Osteoblast (primary cell): ENCODE results near the gene CFAP161. TPM values are rescaled to one million over a fixed set of nuclear protein-coding genes. Genes with fewer than 3 reads are reported as not detected.

Experiments
- DNase-seq: peaks from one replicate; pipeline ENCODE4 v3.0.0; 2011; ENCODE audit warnings: low spot score, mixed read lengths; ENCODE audit not compliant: insufficient read length; ENCODE audit errors: missing footprints
- H2AFZ ChIP-seq: 2 replicates; pipeline ENCODE4 v1.6.0; 2011; ENCODE audit warnings: mild to moderate bottlenecking, low read length
- H3K27ac ChIP-seq: 2 replicates; pipeline ENCODE4 v1.5.1; 2011; ENCODE audit warnings: mild to moderate bottlenecking, low read depth, low read length, moderate library complexity
- H3K27me3 ChIP-seq: 2 replicates; pipeline ENCODE4 v1.6.0; 2012; ENCODE audit warnings: mild to moderate bottlenecking, control low read depth, inconsistent platforms, low read length, moderate library complexity; ENCODE audit not compliant: insufficient read depth
- H3K36me3 ChIP-seq: 2 replicates; pipeline ENCODE4 v1.5.1; 2011; ENCODE audit warnings: mild to moderate bottlenecking, low read length, control low read depth, moderate library complexity; ENCODE audit not compliant: insufficient read depth
- H3K4me1 ChIP-seq: 2 replicates; pipeline ENCODE4 v1.5.1; 2011; ENCODE audit warnings: mild to moderate bottlenecking, low read length, control low read depth, moderate library complexity; ENCODE audit not compliant: insufficient read depth
- H3K4me2 ChIP-seq: 2 replicates; pipeline ENCODE4 v1.6.0; 2011; ENCODE audit warnings: mild to moderate bottlenecking, low read length; ENCODE audit not compliant: insufficient read depth
- H3K4me3 ChIP-seq: fragments of 200-600 bp; sonication (generic); 3 replicates; pipeline ENCODE4 v1.5.1; 2012; ENCODE audit warnings: mild to moderate bottlenecking, low read length, inconsistent platforms; ENCODE audit not compliant: insufficient read depth
- H3K79me2 ChIP-seq: 2 replicates; pipeline ENCODE4 v1.6.0; 2012; ENCODE audit warnings: mild to moderate bottlenecking, low read length, control low read depth, inconsistent platforms; ENCODE audit not compliant: insufficient read depth
- H3K9me3 ChIP-seq: 2 replicates; pipeline ENCODE4 v1.5.1; 2011; ENCODE audit warnings: low read depth, low read length, control low read depth
- H4K20me1 ChIP-seq: 2 replicates; pipeline ENCODE4 v1.6.0; 2012; ENCODE audit warnings: mild to moderate bottlenecking, low read length, control low read depth; ENCODE audit not compliant: insufficient read depth
- total RNA-seq: library from RNA; depleted of rRNA; stranded (reverse); fragments of >200 nt; gene quantifications from 2 replicates; pipeline ENCODE4 v1.2.3, GENCODE V29; 2012
- TF ChIP-seq, protein P1 (sequence below): IDR thresholded peaks from 2 replicates; pipeline ENCODE4 v1.5.1; 2011; ENCODE audit warnings: mild to moderate bottlenecking, low read depth, low read length, moderate library complexity; ENCODE audit errors: extremely low read depth

CFAP161 gene
- total RNA-seq, 1 donor = under 0.01 TPM

DNA sequence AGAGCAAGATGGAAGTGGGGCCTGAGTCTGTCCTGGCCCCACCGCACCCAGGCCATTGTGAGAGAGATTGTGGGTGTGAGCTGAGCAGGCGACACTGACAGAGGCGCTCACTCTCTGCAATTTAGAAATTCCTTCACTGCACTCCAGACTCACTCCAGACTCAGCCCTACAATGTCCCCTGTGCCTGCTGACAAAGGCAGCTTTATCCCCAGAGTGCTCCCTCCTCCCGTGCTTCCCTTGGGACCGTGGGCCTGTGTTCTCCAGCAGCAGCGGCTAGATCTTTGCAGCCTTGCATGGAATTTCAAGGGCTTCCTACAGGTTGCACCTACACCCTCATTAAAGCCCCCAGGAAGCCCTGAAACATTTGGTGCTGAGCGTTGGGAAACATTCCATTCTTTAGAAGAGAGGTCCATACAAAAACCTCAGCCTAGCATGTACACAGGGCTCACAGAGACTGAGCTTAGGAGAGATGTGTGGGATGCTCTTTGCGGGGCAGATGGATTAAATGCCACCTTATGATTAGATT, 61.3 kb downstream of the CFAP161 start:
- Histone ChIP-seq H2AFZ (no peak overlapping the region), H3K79me2 (no peaks in the 10 kb centered on the region), H3K27ac (no peak overlapping the region), H3K4me3 (no peak overlapping the region), H3K27me3 (peaks cover 5% of the 10 kb centered on the region), H3K36me3 (no peaks in the 10 kb centered on the region), H3K9me3 (no peaks in the 10 kb centered on the region), H3K4me2 (no peak overlapping the region), H4K20me1 (no peaks in the 10 kb centered on the region), H3K4me1 (peaks cover 10% of the 10 kb centered on the region)
- TF ChIP-seq, protein P1, sequence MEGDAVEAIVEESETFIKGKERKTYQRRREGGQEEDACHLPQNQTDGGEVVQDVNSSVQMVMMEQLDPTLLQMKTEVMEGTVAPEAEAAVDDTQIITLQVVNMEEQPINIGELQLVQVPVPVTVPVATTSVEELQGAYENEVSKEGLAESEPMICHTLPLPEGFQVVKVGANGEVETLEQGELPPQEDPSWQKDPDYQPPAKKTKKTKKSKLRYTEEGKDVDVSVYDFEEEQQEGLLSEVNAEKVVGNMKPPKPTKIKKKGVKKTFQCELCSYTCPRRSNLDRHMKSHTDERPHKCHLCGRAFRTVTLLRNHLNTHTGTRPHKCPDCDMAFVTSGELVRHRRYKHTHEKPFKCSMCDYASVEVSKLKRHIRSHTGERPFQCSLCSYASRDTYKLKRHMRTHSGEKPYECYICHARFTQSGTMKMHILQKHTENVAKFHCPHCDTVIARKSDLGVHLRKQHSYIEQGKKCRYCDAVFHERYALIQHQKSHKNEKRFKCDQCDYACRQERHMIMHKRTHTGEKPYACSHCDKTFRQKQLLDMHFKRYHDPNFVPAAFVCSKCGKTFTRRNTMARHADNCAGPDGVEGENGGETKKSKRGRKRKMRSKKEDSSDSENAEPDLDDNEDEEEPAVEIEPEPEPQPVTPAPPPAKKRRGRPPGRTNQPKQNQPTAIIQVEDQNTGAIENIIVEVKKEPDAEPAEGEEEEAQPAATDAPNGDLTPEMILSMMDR = no peak
- no peak for DNase-seq

DNA sequence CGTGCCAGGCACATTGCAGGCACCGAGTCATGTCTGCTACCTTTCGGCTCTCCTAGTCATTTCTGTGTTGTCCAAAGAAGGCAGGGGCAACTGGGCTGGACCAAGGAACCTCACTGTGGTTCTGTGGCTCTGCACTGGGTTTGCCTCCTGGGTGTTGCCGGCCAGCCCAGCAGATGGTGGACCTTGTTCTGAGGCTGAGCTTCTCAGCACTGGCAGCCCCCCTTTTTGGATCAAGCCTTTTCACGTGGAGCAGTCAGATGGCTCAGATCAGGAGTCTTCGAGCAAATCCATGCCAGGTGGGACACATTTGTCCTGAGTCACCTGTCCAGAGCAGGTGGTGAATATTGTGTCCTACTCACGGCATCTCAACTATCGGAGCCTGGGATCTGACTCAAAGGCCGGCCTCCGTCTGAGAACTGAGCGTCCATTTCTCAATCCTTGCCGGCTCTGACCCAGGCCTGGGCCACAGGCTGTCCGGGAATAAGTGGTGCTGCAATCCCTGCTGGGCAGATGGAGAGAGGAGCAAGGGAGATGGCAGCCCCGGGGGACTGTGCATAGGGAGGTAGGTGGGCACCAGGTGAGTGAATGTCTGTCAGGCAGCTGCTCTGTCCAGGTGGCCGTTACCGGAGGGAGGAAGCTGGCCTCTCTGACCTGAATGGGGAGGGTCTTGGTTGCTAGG, 62.6 kb downstream of the CFAP161 start, which contains the start of gene IL16:
Gene IL16 (plus strand): TSS at position 304 of the 679 bp plus-strand sequence. CDS start 28,521 bp downstream, outside the sequence.
- Histone ChIP-seq H3K27me3 (peaks cover 5% of the 10 kb centered on the region), H2AFZ (no peak within 1 kb of the TSS), H3K27ac (no peak within 1 kb of the TSS), H3K79me2 (no peaks in the 10 kb centered on the region), H3K4me3 (no peak within 1 kb of the TSS), H4K20me1 (no peaks in the 10 kb centered on the region), H3K4me1 (peaks cover 5% of the 10 kb centered on the region), H3K36me3 (no peaks in the 10 kb centered on the region), H3K4me2 (no peak within 1 kb of the TSS), H3K9me3 (no peaks in the 10 kb centered on the region)
- TF ChIP-seq, protein P1 = no peak
- DNase-seq = no peak

DNA sequence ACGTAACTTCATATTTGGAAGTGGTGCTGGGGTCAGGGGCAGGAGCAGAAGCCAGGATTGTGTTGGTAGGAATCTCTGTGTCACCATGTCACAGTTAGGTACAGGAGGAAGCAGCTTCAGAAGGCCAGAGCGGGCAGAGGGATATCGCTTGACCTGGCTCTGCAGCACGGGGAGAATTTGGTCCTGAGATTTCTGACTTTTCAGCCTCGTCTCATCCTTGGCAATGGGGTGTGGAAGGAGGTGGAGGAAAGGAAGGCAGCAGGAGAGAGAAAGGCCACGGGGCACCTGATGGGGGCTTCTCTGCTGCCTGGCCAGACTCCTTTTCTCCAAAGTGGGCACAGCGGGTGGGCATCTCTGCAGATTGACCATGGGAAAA, 63.2 kb downstream of the CFAP161 start:
- Histone ChIP-seq H3K79me2 (no peaks in the 10 kb centered on the region), H3K36me3 (no peaks in the 10 kb centered on the region), H3K4me3 (no peak overlapping the region), H2AFZ (no peak overlapping the region), H3K4me2 (no peak overlapping the region), H3K9me3 (no peaks in the 10 kb centered on the region), H3K27ac (no peak overlapping the region), H3K4me1 (peaks cover 5% of the 10 kb centered on the region), H3K27me3 (peaks cover 5% of the 10 kb centered on the region), H4K20me1 (no peaks in the 10 kb centered on the region)
- DNase-seq = no peak
- TF ChIP-seq, protein P1 = no peak

DNA sequence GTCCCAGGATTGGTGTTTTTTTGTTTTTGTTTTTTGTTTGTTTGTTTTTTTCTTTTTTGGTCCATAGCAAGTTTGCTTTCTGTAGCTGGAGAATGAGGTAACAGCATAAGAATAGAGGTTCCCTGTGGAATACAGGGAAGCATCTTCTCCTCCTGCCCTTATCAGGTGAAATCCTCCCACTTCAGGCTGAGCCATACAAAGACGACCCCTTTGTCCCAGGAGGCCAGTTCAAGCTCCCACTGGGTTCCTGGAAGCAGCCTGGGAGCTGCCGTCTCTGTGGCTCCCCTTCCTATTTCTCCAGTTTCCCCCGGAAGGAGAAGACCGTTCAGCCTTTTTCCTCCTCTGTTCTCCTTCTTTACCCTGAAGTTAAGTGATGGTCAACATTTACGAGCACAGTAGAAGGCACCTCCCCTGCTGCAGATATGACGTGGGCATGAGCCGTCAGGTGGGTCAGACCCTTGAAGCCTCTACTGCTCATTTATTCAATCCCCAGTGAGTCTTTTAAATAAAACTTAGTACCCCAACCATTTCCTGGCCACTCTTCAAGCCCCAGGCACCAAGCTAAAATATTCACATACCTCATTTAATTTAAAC, 63.7 kb downstream of the CFAP161 start:
- Histone ChIP-seq H3K4me2 (no peak overlapping the region), H3K4me3 (no peak overlapping the region), H3K27ac (no peak overlapping the region), H3K4me1 (peaks cover 5% of the 10 kb centered on the region), H3K79me2 (no peaks in the 10 kb centered on the region), H3K9me3 (no peaks in the 10 kb centered on the region), H3K36me3 (no peaks in the 10 kb centered on the region), H2AFZ (no peak overlapping the region), H3K27me3 (peaks cover 5% of the 10 kb centered on the region), H4K20me1 (no peaks in the 10 kb centered on the region)
- no peak for DNase-seq
- TF ChIP-seq, protein P1 = no peak
